Tibial nerve (tissue), 4 donors: ENCODE data around the gene PDLIM7.

Experiments
- CTCF ChIP-seq, 5 experiments: fragments of 200-600 bp in 3 of 5; fragments of 450-650 bp in 2 of 5; sonication (generic) in 3 of 5; IDR thresholded peaks; one replicate each; pipeline ENCODE4 v1.5.1; 2016 to 2019; ENCODE audit warnings: antibody characterized with exemption in 5 of 5, mild to moderate bottlenecking in 3 of 5, moderate library complexity in 2 of 5
- EP300 ChIP-seq, 2 donors: sonication (generic); formaldehyde crosslinking; IDR thresholded peaks; one replicate each; pipeline ENCODE4 v1.6.1; 2017; ENCODE audit warnings: antibody characterized with exemption in 2 of 2, mild to moderate bottlenecking in 1 of 2
- POLR2A ChIP-seq, 2 donors: fragments of 450-650 bp; IDR thresholded peaks; one replicate each; pipeline ENCODE4 v1.6.1; 2017; ENCODE audit warnings: antibody characterized with exemption in 2 of 2, mild to moderate bottlenecking in 2 of 2, moderate library complexity in 2 of 2

GRCh38 chr5:177443144-177443983, 54.0 kb downstream of the PDLIM7 start:
- TF ChIP-seq EP300 (IDR thresholded peaks at IDR 0.05) (no peak), POLR2A (IDR thresholded peaks at IDR 0.05) (no peak), CTCF (IDR thresholded peaks at IDR 0.05) (no peak)
